Ascending aorta (tissue), 2 donors: ENCODE results near the gene SLC23A2. TPM values are rescaled to one million over a fixed set of nuclear protein-coding genes. Genes with fewer than 3 reads are reported as not detected.
A peak's percentile ranks its signal among the peaks of the same experiment; 100 is the strongest.

Experiments used
- DNase-seq, 2 donors: peaks; one replicate each; pipeline ENCODE4 v3.0.0-alpha.2; 2019; ENCODE audit warnings: low spot score in 2 of 2
- H3K27ac ChIP-seq, 2 donors: fragments of 200-600 bp; sonication (generic); one replicate each; pipeline ENCODE4 v1.5.1; 2016 to 2017; ENCODE audit warnings: mild to moderate bottlenecking in 1 of 2
- H3K27me3 ChIP-seq: fragments of 200-600 bp; sonication (generic); one replicate; pipeline ENCODE4 v1.5.1; 2017
- H3K36me3 ChIP-seq, 2 donors: fragments of 200-600 bp; sonication (generic); one replicate each; pipeline ENCODE4 v1.5.1; 2016
- H3K4me1 ChIP-seq, 2 donors: fragments of 200-600 bp; sonication (generic); one replicate each; pipeline ENCODE4 v1.5.1; 2016 to 2017; ENCODE audit warnings: mild to moderate bottlenecking in 1 of 2
- H3K4me3 ChIP-seq, 2 donors: fragments of 200-600 bp; sonication (generic); one replicate each; pipeline ENCODE4 v1.5.1; 2016 to 2017; ENCODE audit warnings: mild to moderate bottlenecking in 1 of 2
- H3K9me3 ChIP-seq, 2 donors: fragments of 200-600 bp; sonication (generic); one replicate each; pipeline ENCODE4 v1.5.1; 2016
- CTCF ChIP-seq, 3 experiments: fragments of 200-600 bp in 2 of 3; fragments of 450-650 bp in 1 of 3; sonication (generic) in 2 of 3; IDR thresholded peaks; one replicate each; pipeline ENCODE4 v1.5.1; 2016 to 2019; ENCODE audit warnings: antibody characterized with exemption in 3 of 3, mild to moderate bottlenecking in 1 of 3, moderate library complexity in 1 of 3
- intact Hi-C: fragments of 100-400 bp; cut with DNase I; formaldehyde crosslinking; loops from one replicate; pipeline ENCODE4 v1.15.1; 2023
- total RNA-seq: library from RNA; depleted of rRNA; stranded (reverse); fragments of >200 nt; gene quantifications from one replicate; pipeline ENCODE4 v1.1.0, GENCODE V29; 2016

SLC23A2 gene
- total RNA-seq, 1 donor from 2014 or later: 32.8 TPM

- no peak overlapping the region for H3K27ac ChIP-seq
- H3K9me3 ChIP-seq: no peaks in the 10 kb centered on the region
- intact Hi-C loops: loop anchor here (10.0 kb wide), 1 partner anchor 353 kb away; no protein-coding TSS in a partner anchor
- no peak overlapping the region for H3K4me3 ChIP-seq
- DNase-seq: no peak
- no peak for TF ChIP-seq CTCF (IDR thresholded peaks at IDR 0.05)
- no peaks in the 10 kb centered on the region for H3K4me1 ChIP-seq
- H3K27me3 ChIP-seq: no peaks in the 10 kb centered on the region
- H3K36me3 ChIP-seq: no peaks in the 10 kb centered on the region
These were observed 43.4 kb downstream of the SLC23A2 start for GRCh38 chr20:4957939-4958362.

GRCh38 chr20:4957187-4957586, 44.1 kb downstream of the SLC23A2 start:
- Histone ChIP-seq H3K27ac (no peak overlapping the region), H3K4me1 (no peaks in the 10 kb centered on the region), H3K4me3 (no peak overlapping the region), H3K9me3 (no peaks in the 10 kb centered on the region), H3K27me3 (no peaks in the 10 kb centered on the region), H3K36me3 (no peaks in the 10 kb centered on the region)
- TF ChIP-seq CTCF (IDR thresholded peaks at IDR 0.05): no peak
- DNase-seq: no peak
- intact Hi-C loops: loop anchor here (10.0 kb wide), 1 partner anchor 352 kb away; no protein-coding TSS in a partner anchor

- peak; percentile 61 to 83 (median 82) for TF ChIP-seq CTCF (IDR thresholded peaks at IDR 0.05)
- H3K27ac ChIP-seq: no peak overlapping the region
- intact Hi-C loops: loop anchor here (10.0 kb wide), 1 partner anchor 352 kb away; no protein-coding TSS in a partner anchor
- H3K4me1 ChIP-seq: no peaks in the 10 kb centered on the region
- no peak for DNase-seq
- H3K9me3 ChIP-seq: no peaks in the 10 kb centered on the region
- no peak overlapping the region for H3K4me3 ChIP-seq
- no peaks in the 10 kb centered on the region for H3K27me3 ChIP-seq
- no peaks in the 10 kb centered on the region for H3K36me3 ChIP-seq
These were observed 45.0 kb downstream of the SLC23A2 start for GRCh38 chr20:4956200-4956810.

- Histone ChIP-seq H3K9me3 (no peaks in the 10 kb centered on the region), H3K27ac (no peak overlapping the region), H3K4me3 (no peak overlapping the region), H3K4me1 (peaks cover 5 to 18% of the 10 kb centered on the region in 2 donors), H3K36me3 (no peaks in the 10 kb centered on the region), H3K27me3 (no peaks in the 10 kb centered on the region)
- intact Hi-C loops: loop anchor here (2.0 to 10.0 kb wide), 2 partner anchors 147 to 349 kb away; no protein-coding TSS in a partner anchor
- no peak for DNase-seq
- TF ChIP-seq CTCF (IDR thresholded peaks at IDR 0.05): no peak
These were observed 47.4 kb downstream of the SLC23A2 start for GRCh38 chr20:4953881-4954280.

GRCh38 chr20:4952229-4952628, 49.1 kb downstream of the SLC23A2 start:
- Histone ChIP-seq H3K4me1 (peaks cover 5 to 18% of the 10 kb centered on the region in 2 donors), H3K27me3 (no peaks in the 10 kb centered on the region), H3K9me3 (no peaks in the 10 kb centered on the region), H3K4me3 (no peak overlapping the region), H3K36me3 (no peaks in the 10 kb centered on the region), H3K27ac (no peak overlapping the region)
- intact Hi-C loops: loop anchor here (10.0 kb wide), 1 partner anchor 347 kb away; no protein-coding TSS in a partner anchor
- DNase-seq: no peak
- TF ChIP-seq CTCF (IDR thresholded peaks at IDR 0.05): no peak
